SJSA1 (cell line): ENCODE data around the gene ASPSCR1. TPM values are rescaled to one million over a fixed set of nuclear protein-coding genes. Genes with fewer than 3 reads are reported as not detected.
"Not testable (repeated sequence)": the region's sequence is repeated elsewhere in the genome, so short reads cannot be mapped to it uniquely, and the experiment has no call there.

Experiments
- DNase-seq, 2 experiments: peaks; one replicate each; pipeline ENCODE4 v3.0.0-alpha.2; 2015 to 2020; ENCODE audit warnings: low spot score in 2 of 2, low read depth in 1 of 2
- H3K27ac ChIP-seq: fragments of 250-450 bp; sonication (Bioruptor Pico); 2 replicates; pipeline ENCODE4 v1.5.1; 2020; ENCODE audit warnings: mild to moderate bottlenecking, moderate library complexity
- H3K27me3 ChIP-seq: fragments of 250-450 bp; sonication (Bioruptor Pico); replicated peaks from 2 replicates; pipeline ENCODE4 v1.5.1; 2020; ENCODE audit warnings: mild to moderate bottlenecking, moderate library complexity
- H3K36me3 ChIP-seq: fragments of 250-450 bp; sonication (Bioruptor Pico); 2 replicates; pipeline ENCODE4 v1.5.1; 2020; ENCODE audit warnings: mild to moderate bottlenecking
- H3K4me1 ChIP-seq: fragments of 250-450 bp; sonication (Bioruptor Pico); replicated peaks from 2 replicates; pipeline ENCODE4 v1.6.1; 2021; ENCODE audit warnings: mild to moderate bottlenecking
- H3K4me3 ChIP-seq: fragments of 250-450 bp; sonication (Bioruptor Pico); 2 replicates; pipeline ENCODE4 v1.5.1; 2020; ENCODE audit warnings: mild to moderate bottlenecking
- H3K9me3 ChIP-seq: fragments of 250-450 bp; sonication (Bioruptor Pico); replicated peaks from 2 replicates; pipeline ENCODE4 v1.5.1; 2020; ENCODE audit warnings: mild to moderate bottlenecking
- total RNA-seq: library from RNA; depleted of rRNA; stranded (reverse); fragments of >200 nt; shearing (Covaris generic); gene quantifications from 2 replicates; pipeline ENCODE4 v1.2.3, GENCODE V29; 2014

ASPSCR1 gene
- total RNA-seq, 1 experiment from 2014 or later: 38.5 TPM

DNA sequence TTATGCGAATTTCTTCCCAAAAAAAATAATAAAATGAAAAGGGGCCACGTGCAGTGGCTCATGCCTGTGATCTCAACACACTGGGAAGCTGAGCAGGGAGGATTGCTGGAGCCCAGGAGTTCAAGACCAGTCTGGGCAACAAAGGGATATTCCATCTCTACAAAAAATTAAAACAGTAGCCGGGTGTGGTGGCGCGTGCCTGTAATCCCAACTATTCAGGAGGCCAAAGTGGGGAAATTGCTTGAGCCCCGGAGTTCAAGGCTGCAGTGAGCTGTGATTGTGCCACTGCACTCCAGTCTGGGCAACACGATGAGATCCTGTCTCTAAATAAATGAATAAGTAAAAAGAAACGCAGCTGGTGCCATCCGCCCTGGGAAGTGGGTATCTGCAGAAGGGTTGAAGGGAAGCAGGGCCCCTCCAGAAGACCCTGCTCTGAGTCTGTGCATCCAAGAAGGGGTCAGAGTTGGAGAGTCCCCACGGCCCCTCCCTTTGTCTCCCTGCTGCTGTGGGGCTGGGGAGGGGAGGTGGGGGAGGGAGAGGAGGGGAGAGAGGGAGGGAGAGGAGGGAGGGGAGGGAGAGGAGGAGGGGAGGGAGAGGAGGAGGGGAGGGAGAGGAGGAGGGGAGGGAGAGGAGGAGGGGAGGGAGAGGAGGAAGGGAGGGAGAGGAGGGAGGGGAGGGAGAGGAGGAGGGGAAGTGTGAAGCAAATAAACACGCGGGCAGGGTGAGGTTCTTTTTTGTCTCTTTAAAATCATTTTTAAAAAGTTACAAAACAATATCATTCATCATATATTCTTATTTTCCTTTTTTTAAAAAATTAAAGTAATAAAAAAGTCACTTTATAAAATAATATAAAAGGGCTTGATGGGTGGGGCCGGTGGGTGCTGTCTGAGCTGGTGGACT, 25.4 kb upstream of the ASPSCR1 start:
- no peak for DNase-seq
- Histone ChIP-seq H3K9me3 (no peaks in the 10 kb centered on the region), H3K36me3 (no peaks in the 10 kb centered on the region), H3K4me1 (no peaks in the 10 kb centered on the region), H3K4me3 (no peak overlapping the region), H3K27ac (no peak overlapping the region), H3K27me3 (peaks cover 16% of the 10 kb centered on the region)

DNA sequence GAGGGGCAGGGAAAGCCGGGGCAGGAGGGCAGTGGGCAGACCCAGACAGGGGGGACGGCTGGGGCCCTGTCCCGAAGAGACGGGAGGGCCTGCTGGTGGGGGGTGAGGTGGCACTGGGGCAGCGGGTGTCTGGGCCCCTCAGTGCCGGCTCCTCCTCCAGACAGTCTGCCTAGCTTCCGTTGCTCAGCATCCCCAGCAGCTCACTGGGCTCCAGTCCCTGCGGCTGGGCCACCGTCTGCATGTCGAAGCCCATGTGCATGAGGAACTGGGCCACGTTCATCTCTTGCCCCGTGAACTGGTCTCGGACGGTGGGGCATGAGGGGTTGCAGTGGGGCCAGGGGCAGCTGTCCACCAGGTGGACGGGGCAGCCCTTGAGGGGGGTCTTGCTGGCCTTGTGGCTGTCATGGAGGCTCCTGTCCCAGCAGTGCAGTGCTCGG, 24.6 kb upstream of the ASPSCR1 start:
- Histone ChIP-seq H3K4me1 (no peaks in the 10 kb centered on the region), H3K27me3 (peaks cover 22% of the 10 kb centered on the region), H3K36me3 (no peaks in the 10 kb centered on the region), H3K9me3 (no peaks in the 10 kb centered on the region), H3K4me3 (no peak overlapping the region), H3K27ac (no peak overlapping the region)
- no peak for DNase-seq

DNA sequence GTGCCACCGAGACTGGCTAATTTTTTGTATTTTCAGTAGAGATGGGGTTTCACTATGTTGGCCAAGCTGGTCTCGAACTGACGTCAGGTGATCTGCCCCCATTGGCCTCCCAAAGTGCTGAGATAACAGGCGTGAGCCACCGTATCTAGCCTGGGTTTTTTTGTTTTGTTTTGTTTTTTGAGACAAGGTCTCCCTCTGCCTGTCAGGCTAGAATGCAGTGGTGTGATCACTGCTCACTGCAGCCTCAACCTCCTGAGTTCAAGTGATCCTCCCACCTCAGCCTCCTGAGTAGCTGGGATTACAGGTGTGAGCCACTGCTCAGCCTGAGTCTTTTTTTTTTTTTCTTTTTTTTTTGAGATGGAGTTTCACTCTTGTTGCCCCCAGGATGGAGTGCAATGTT, 24.0 kb upstream of the ASPSCR1 start:
- H3K9me3 ChIP-seq, H3K4me3 ChIP-seq, H3K27ac ChIP-seq, H3K36me3 ChIP-seq, H3K4me1 ChIP-seq, DNase-seq: not testable (repeated sequence)
- peaks cover 28% of the 10 kb centered on the region for H3K27me3 ChIP-seq

GRCh38 chr17:81954131-81955057, 23.0 kb upstream of the ASPSCR1 start:
- Histone ChIP-seq H3K4me3 (no peak overlapping the region), H3K4me1 (peaks cover 5% of the 10 kb centered on the region), H3K27ac (no peak overlapping the region), H3K27me3 (peaks cover 38% of the 10 kb centered on the region), H3K9me3 (peaks cover 2% of the 10 kb centered on the region; the same call in 1 of the 2 replicates), H3K36me3 (no peaks in the 10 kb centered on the region)
- DNase-seq: no peak

- Histone ChIP-seq H3K36me3 (no peaks in the 10 kb centered on the region), H3K4me1 (peaks cover 13% of the 10 kb centered on the region), H3K4me3 (no peak overlapping the region), H3K27ac (no peak overlapping the region), H3K9me3 (peaks cover 9% of the 10 kb centered on the region), H3K27me3 (peaks cover 45% of the 10 kb centered on the region)
- DNase-seq: no peak
Observed at GRCh38 chr17:81955058-81955681, 22.3 kb upstream of the ASPSCR1 start.

- Histone ChIP-seq H3K9me3 (peaks cover 14% of the 10 kb centered on the region), H3K36me3 (0 out of 2 replicates have a peak, but pooled peaks cover 3% of the 10 kb centered on the region), H3K4me3 (no peak overlapping the region), H3K27ac (no peak overlapping the region), H3K4me1 (peaks cover 20% of the 10 kb centered on the region), H3K27me3 (peaks cover 49% of the 10 kb centered on the region)
- DNase-seq: no peak
Observed at GRCh38 chr17:81955756-81956544, 21.5 kb upstream of the ASPSCR1 start.

- Histone ChIP-seq H3K9me3 (peaks cover 14% of the 10 kb centered on the region), H3K27me3 (peaks cover 54% of the 10 kb centered on the region), H3K27ac (no peak overlapping the region), H3K4me3 (no peak overlapping the region), H3K36me3 (0 out of 2 replicates have a peak, but pooled peaks cover 3% of the 10 kb centered on the region), H3K4me1 (peaks cover 29% of the 10 kb centered on the region)
- DNase-seq: no peak
Observed at GRCh38 chr17:81956607-81957589, 20.5 kb upstream of the ASPSCR1 start.

GRCh38 chr17:81957691-81958432, 19.6 kb upstream of the ASPSCR1 start:
- Histone ChIP-seq H3K9me3 (peaks cover 14% of the 10 kb centered on the region), H3K36me3 (0 out of 2 replicates have a peak, but pooled peaks cover 3% of the 10 kb centered on the region), H3K4me1 (peaks cover 31% of the 10 kb centered on the region), H3K27ac (no peak overlapping the region), H3K27me3 (peaks cover 63% of the 10 kb centered on the region), H3K4me3 (no peak overlapping the region)
- no peak for DNase-seq

- DNase-seq: no peak
- Histone ChIP-seq H3K27me3 (peaks cover 69% of the 10 kb centered on the region), H3K9me3 (peaks cover 14% of the 10 kb centered on the region), H3K4me3 (no peak overlapping the region), H3K4me1 (peaks cover 31% of the 10 kb centered on the region), H3K27ac (no peak overlapping the region), H3K36me3 (0 out of 2 replicates have a peak, but pooled peaks cover 3% of the 10 kb centered on the region)
Observed at GRCh38 chr17:81958633-81959342, 18.6 kb upstream of the ASPSCR1 start.

- Histone ChIP-seq H3K27ac (no peak overlapping the region), H3K36me3 (0 out of 2 replicates have a peak, but pooled peaks cover 3% of the 10 kb centered on the region), H3K27me3 (peaks cover 77% of the 10 kb centered on the region), H3K9me3 (peaks cover 14% of the 10 kb centered on the region), H3K4me3 (peak overlapping the region; percentile 34), H3K4me1 (peaks cover 31% of the 10 kb centered on the region)
- DNase-seq: peak; percentile 69
Observed at GRCh38 chr17:81959362-81960129, 17.9 kb upstream of the ASPSCR1 start.
